ENCODE measurements around the gene FAM221B. TPM values are rescaled to one million over a fixed set of nuclear protein-coding genes. Genes with fewer than 3 reads are reported as not detected.

FAM221B gene
- total and polyA plus RNA-seq, 2 of the 4 experiments (the other 2 are of a cell fraction) = not detected

GRCh38 chr9:35852267-35852815 lies 23.8 kb upstream of the FAM221B start:
- H3K4me2 ChIP-seq (ENCODE audit: low read depth, low read length) = no peak overlapping the region
- ChIA-PET CTCF (no interaction called here), POLR2A (ENCODE audit: unreplicated experiment) (no interaction called here)
- H2BK5ac ChIP-seq (ENCODE audit: low read depth, low read length, poor library complexity, severe bottlenecking) = no peak overlapping the region
- no peak overlapping the region for H4K5ac ChIP-seq (ENCODE audit: low read depth, low read length)
- H3K23ac ChIP-seq (ENCODE audit: low read depth, low read length) = no peak overlapping the region
- dilution Hi-C loops (cut with HindIII; ENCODE audit: low sequenced_read_pairs, unreplicated experiment) (no loop called here), intact Hi-C loops (cut with micrococcal nuclease) (no loop called here), in situ Hi-C loops (cut with MboI; ENCODE audit: low sequenced_read_pairs) (no loop called here)
- no peak overlapping the region for H2BK120ac ChIP-seq (ENCODE audit: low read depth, low read length)
- H4K8ac ChIP-seq (ENCODE audit: low read depth in 2 of 2, low read length in 2 of 2) = no peak overlapping the region
- no peaks in the 10 kb centered on the region for H3K9me3 ChIP-seq (ENCODE audit: control insufficient read depth, insufficient read depth, low read length)
- H3K9ac ChIP-seq (ENCODE audit: low read depth, low read length) = no peak overlapping the region
- no peak overlapping the region for H3K27ac ChIP-seq (ENCODE audit: insufficient read depth, low read length)
- TF ChIP-seq ELK1 (IDR thresholded peaks at IDR 0.05; ENCODE audit: borderline replicate concordance, low read depth, low read length) (no peak), RAD21 (IDR thresholded peaks at IDR 0.05; ENCODE audit: low read length) (no peak), CHD1 (IDR thresholded peaks at IDR 0.05; ENCODE audit: low read depth, low read length) (no peak), MAFK (IDR thresholded peaks at IDR 0.05; ENCODE audit: low read depth, low read length) (no peak), NFE2L2 (IDR thresholded peaks at IDR 0.05; ENCODE audit: low read depth, low read length) (no peak)
- no peak overlapping the region for H3K18ac ChIP-seq (ENCODE audit: low read depth, low read length)
- ATAC-seq (ENCODE audit: low read depth) (no peak), DNase-seq (no peak)
- no peak overlapping the region for H3K4ac ChIP-seq (ENCODE audit: low read depth, low read length)
- H4K91ac ChIP-seq (ENCODE audit: insufficient read depth, low read depth, low read length) = no peak overlapping the region
- 100% methylated on average over 1 of the region's 2 CpGs; no CpG with 5 or more reads in 1 of the 2 experiments for WGBS, 2 experiments (ENCODE audit: extremely low coverage in 2 of 2, insufficient read length in 1 of 2)
- peaks cover 3% of the 10 kb centered on the region; the same call in 1 of the 2 replicates for H3K36me3 ChIP-seq (ENCODE audit: control insufficient read depth, insufficient read depth, low read length)
- H3K79me1 ChIP-seq (ENCODE audit: low read depth in 1 of 2, low read length in 2 of 2) = no peaks in the 10 kb centered on the region
- H2BK15ac ChIP-seq (ENCODE audit: low read depth, low read length) = no peak overlapping the region
- no peaks in the 10 kb centered on the region for H4K20me1 ChIP-seq (ENCODE audit: insufficient read depth, low read length)
- H3K9me1 ChIP-seq (ENCODE audit: insufficient read depth, low read length) = peaks cover under 1% of the 10 kb centered on the region; the same call in 1 of the 2 replicates
- H2AK5ac ChIP-seq (ENCODE audit: low read depth, low read length) = no peak overlapping the region
- no peak overlapping the region for H2BK20ac ChIP-seq (ENCODE audit: low read depth, low read length)
- H2AK9ac ChIP-seq (replicated peaks; ENCODE audit: low read depth, low read length, poor library complexity) = peak overlapping the region; percentile 15
- H3K4me3 ChIP-seq (ENCODE audit: insufficient read depth, low read depth, low read length) = no peak overlapping the region
- peaks cover 3% of the 10 kb centered on the region; the same call in 1 of the 2 replicates for H3K4me1 ChIP-seq (ENCODE audit: control insufficient read depth, insufficient read depth, low read length)
- BruUV-seq (replicated peaks) = no TSS peak
- H3K14ac ChIP-seq (replicated peaks; ENCODE audit: low read depth, low read length) = no peak overlapping the region
- no peak overlapping the region for H3K56ac ChIP-seq (ENCODE audit: extremely low read depth, insufficient read depth, low read length)
- H2AFZ ChIP-seq (replicated peaks; ENCODE audit: low read length, poor library complexity) = no peak overlapping the region
- no peaks in the 10 kb centered on the region; the same call in 1 of the 2 replicates for H3K27me3 ChIP-seq (ENCODE audit: control insufficient read depth, insufficient read depth, low read length)
